GM04504 (cell line): ENCODE measurements around the gene S100A7A.
"Not testable (repeated sequence)": the region's sequence is repeated elsewhere in the genome, so short reads cannot be mapped to it uniquely, and the experiment has no call there.

Source experiments
- DNase-seq: peaks from one replicate; pipeline ENCODE4 v3.0.0-alpha.2; 2012; ENCODE audit warnings: low read depth

S100A7A gene

GRCh38 chr1:153459655-153460054, 43.3 kb downstream of the S100A7A start:
- no peak for DNase-seq

DNA sequence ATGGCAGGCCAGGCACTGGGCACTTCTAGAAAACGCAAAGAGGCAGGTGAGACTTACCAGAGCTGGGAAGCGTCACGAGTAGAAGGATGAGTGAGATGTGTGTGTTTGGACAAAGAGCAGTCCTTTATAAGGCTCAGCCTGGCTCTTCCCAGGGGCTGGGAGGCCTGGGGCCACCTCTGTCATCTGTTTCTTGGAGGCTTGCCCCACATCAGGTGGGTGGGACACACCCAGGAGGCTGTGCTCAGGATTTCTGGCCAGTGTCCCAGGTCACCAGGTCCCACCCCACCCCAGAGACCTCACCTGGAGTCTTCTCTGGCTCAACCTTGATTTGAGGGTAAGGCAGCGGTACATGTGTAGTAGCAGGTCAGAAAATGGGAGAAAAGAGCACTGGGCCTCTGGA, 44.2 kb downstream of the S100A7A start, which contains the start of gene S100A7:
Gene S100A7, minus strand, starts transcription at position 101 of the 400 bp plus-strand sequence. CDS start 1,638 bp downstream, outside the sequence.
- no peak for DNase-seq

DNA sequence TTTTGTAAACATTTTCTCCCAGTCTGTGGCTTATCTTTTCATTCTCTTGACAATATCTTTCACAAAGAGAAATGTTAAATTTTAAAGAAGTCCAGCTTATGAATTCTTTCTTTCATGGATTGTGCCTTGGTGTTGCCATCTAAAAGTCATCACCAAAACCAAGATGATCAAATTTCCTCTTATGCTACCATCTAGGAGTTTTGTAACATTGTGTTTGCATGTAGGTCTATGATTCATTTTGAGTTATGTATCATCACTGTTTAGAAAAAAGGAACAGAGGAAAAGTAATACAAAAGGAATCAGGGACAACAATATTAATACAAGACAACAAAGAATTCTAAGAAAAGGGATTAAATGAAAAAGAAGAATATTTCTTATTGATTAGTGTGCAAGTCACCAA, 46.4 kb downstream of the S100A7A start:
- not testable (repeated sequence) for DNase-seq

DNA sequence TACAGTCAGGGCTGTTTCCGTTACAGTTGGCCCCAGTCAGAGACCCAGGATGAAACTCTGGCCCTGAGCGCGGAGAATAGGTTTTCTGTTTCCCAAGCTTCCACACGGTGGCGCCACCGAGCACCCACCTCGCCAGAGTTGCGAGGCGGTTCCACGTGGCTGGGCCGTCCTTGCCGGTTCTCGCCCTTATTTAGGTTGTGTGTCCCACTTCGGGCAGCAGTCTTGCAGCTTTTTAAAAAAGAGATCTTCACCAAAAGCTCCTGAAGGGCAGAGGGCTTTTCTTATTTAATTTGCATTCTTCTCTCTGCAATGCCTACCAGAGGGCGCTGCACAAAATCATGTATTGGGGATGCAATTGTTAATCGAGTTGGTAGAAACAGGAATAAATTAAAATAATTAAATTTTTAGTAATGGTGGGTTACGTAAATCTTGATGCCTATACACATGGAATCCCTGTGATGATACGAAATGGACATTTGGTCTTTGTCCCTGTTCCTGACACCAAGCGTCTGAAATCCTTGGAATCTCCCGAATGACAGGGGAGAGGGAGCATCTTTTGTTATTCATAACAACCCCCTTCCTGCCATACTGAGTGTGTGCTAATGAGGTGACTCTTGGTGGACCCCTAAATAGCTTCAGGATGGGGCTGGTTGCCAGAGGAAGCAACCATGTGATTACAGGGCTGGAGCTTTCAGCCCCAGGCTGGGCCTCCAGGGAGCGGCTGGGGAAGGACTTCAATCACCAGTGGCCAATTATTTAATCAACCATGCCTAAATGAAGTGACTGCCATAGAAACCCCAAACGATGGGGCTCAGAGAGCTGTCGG, 49.7 kb downstream of the S100A7A start:
- DNase-seq, result no peak

DNA sequence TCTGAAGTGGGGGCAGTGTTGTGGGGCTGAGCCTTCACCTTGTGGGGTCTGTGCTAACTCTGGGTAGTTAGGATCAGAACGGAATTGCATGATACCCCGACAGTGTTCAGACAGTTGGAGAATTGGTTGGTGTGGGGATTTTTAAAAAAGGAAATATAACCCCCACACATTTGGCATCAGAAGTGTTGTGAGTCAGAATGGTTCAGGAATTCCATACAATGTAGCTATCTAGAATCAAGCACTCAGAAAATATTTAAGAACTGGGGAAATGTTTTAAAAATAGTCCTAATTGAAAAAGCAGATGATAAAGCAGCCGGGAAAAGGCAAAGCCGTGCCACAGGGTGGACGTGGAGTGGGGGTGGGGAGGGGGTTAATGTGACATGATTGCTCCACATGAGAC, 50.6 kb downstream of the S100A7A start:
- DNase-seq, result no peak

- DNase-seq, result no peak
These were observed 54.4 kb downstream of the S100A7A start for GRCh38 chr1:153470707-153471106.
